KMS-11 (cell line): ENCODE results near the gene TMEM119.

Experiments
- H2AFZ ChIP-seq: fragments of 200-600 bp; sonication (generic); 2 replicates; pipeline ENCODE4 v1.6.1; 2016; ENCODE audit warnings: antibody characterized with exemption, mixed run types, low read depth
- H3K27ac ChIP-seq: fragments of 200-600 bp; sonication (generic); 2 replicates; pipeline ENCODE4 v1.6.1; 2016; ENCODE audit warnings: mild to moderate bottlenecking, mixed run types
- H3K27me3 ChIP-seq: fragments of 200-600 bp; sonication (generic); 2 replicates; pipeline ENCODE4 v1.6.1; 2017; ENCODE audit warnings: mild to moderate bottlenecking, low read depth, mixed run types, moderate library complexity; ENCODE audit not compliant: insufficient read depth
- H3K36me3 ChIP-seq: fragments of 200-600 bp; sonication (generic); 2 replicates; pipeline ENCODE4 v1.6.1; 2017; ENCODE audit warnings: mild to moderate bottlenecking, mixed run types; ENCODE audit not compliant: insufficient read depth
- H3K4me1 ChIP-seq: fragments of 200-600 bp; sonication (generic); 2 replicates; pipeline ENCODE4 v1.6.1; 2016; ENCODE audit warnings: mild to moderate bottlenecking, low read depth, mixed run types; ENCODE audit not compliant: poor library complexity, severe bottlenecking
- H3K4me2 ChIP-seq: fragments of 200-600 bp; sonication (generic); 2 replicates; pipeline ENCODE4 v1.7.0; 2016; ENCODE audit warnings: mild to moderate bottlenecking, mixed run types
- H3K4me3 ChIP-seq: fragments of 200-600 bp; sonication (generic); IDR thresholded peaks from 2 replicates; pipeline ENCODE4 v1.6.1; 2017; ENCODE audit warnings: low read depth, low read length, mixed read lengths; ENCODE audit not compliant: insufficient read depth
- H3K79me2 ChIP-seq: fragments of 200-600 bp; sonication (generic); 2 replicates; pipeline ENCODE4 v1.6.1; 2016; ENCODE audit warnings: low read depth, mixed run types; ENCODE audit not compliant: insufficient read depth
- H3K9ac ChIP-seq: fragments of 200-600 bp; sonication (generic); 2 replicates; pipeline ENCODE4 v1.6.1; 2016; ENCODE audit warnings: mild to moderate bottlenecking, mixed run types
- H4K20me1 ChIP-seq: fragments of 200-600 bp; sonication (generic); 2 replicates; pipeline ENCODE4 v1.6.1; 2016; ENCODE audit warnings: mild to moderate bottlenecking, mixed run types; ENCODE audit not compliant: insufficient read depth
- TF ChIP-seq, protein P1 (sequence below): fragments of 200-600 bp; sonication (generic); conservative IDR thresholded peaks from 2 replicates; pipeline ENCODE4 v1.6.1; 2017; ENCODE audit warnings: low read depth, mild to moderate bottlenecking, antibody characterized with exemption, low read length, moderate library complexity, mixed read lengths

The TMEM119 gene

DNA sequence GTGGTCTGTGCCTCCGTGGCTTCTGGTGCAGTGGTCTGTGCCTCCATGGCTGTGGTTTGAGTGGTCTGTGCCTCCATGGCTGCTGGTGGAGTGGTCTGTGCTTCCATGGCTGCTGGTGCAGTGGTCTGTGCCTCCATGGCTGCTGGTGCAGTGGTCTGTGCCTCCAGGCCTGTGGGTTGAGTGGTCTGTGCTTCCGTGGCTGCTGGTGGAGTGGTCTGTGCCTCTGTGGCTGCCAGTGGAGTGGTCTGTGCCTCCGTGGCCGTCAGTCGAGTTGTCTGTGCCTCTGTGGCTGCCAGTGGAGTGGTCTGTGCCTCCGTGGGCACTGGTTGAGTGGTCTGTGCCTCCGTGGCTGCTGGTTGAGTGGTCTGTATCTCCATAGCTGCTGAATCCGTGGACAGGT is 25.7 kb upstream of the TMEM119 start:
- H3K27me3 ChIP-seq, result no peaks in the 10 kb centered on the region
- no peaks in the 10 kb centered on the region for H4K20me1 ChIP-seq
- H2AFZ ChIP-seq, result no peak overlapping the region
- no peak overlapping the region for H3K27ac ChIP-seq
- no peak overlapping the region for H3K4me2 ChIP-seq
- peaks cover 40% of the 10 kb centered on the region for H3K79me2 ChIP-seq
- H3K9ac ChIP-seq, result no peak overlapping the region
- no peaks in the 10 kb centered on the region; the same call in 1 of the 2 replicates for H3K36me3 ChIP-seq
- TF ChIP-seq, protein P1, sequence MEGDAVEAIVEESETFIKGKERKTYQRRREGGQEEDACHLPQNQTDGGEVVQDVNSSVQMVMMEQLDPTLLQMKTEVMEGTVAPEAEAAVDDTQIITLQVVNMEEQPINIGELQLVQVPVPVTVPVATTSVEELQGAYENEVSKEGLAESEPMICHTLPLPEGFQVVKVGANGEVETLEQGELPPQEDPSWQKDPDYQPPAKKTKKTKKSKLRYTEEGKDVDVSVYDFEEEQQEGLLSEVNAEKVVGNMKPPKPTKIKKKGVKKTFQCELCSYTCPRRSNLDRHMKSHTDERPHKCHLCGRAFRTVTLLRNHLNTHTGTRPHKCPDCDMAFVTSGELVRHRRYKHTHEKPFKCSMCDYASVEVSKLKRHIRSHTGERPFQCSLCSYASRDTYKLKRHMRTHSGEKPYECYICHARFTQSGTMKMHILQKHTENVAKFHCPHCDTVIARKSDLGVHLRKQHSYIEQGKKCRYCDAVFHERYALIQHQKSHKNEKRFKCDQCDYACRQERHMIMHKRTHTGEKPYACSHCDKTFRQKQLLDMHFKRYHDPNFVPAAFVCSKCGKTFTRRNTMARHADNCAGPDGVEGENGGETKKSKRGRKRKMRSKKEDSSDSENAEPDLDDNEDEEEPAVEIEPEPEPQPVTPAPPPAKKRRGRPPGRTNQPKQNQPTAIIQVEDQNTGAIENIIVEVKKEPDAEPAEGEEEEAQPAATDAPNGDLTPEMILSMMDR, result no peak
- peaks cover 48% of the 10 kb centered on the region for H3K4me1 ChIP-seq
- no peak overlapping the region for H3K4me3 ChIP-seq

GRCh38 chr12:108622921-108623514 is 25.1 kb upstream of the TMEM119 start:
- Histone ChIP-seq H2AFZ (no peak overlapping the region), H3K9ac (no peak overlapping the region), H3K79me2 (peaks cover 35% of the 10 kb centered on the region), H3K27ac (no peak overlapping the region), H3K36me3 (no peaks in the 10 kb centered on the region; the same call in 1 of the 2 replicates), H3K4me3 (no peak overlapping the region), H3K27me3 (no peaks in the 10 kb centered on the region), H4K20me1 (no peaks in the 10 kb centered on the region), H3K4me1 (peaks cover 48% of the 10 kb centered on the region), H3K4me2 (no peak overlapping the region)
- TF ChIP-seq, protein P1, result no peak

- H3K4me1 ChIP-seq, result peaks cover 48% of the 10 kb centered on the region
- no peaks in the 10 kb centered on the region for H4K20me1 ChIP-seq
- no peak overlapping the region for H3K4me2 ChIP-seq
- H3K4me3 ChIP-seq, result no peak overlapping the region
- no peaks in the 10 kb centered on the region; the same call in 1 of the 2 replicates for H3K36me3 ChIP-seq
- H3K79me2 ChIP-seq, result peaks cover 29% of the 10 kb centered on the region
- H2AFZ ChIP-seq, result no peak overlapping the region
- H3K27me3 ChIP-seq, result no peaks in the 10 kb centered on the region
- TF ChIP-seq, protein P1, result no peak
- H3K27ac ChIP-seq, result no peak overlapping the region
- no peak overlapping the region for H3K9ac ChIP-seq
Observed at GRCh38 chr12:108622421-108622820, 24.5 kb upstream of the TMEM119 start.

- H3K27ac ChIP-seq, result no peak overlapping the region
- H3K4me1 ChIP-seq, result peaks cover 48% of the 10 kb centered on the region
- H3K27me3 ChIP-seq, result no peaks in the 10 kb centered on the region
- H3K4me3 ChIP-seq, result no peak overlapping the region
- H3K36me3 ChIP-seq, result no peaks in the 10 kb centered on the region; the same call in 1 of the 2 replicates
- H2AFZ ChIP-seq, result no peak overlapping the region
- peaks cover 16% of the 10 kb centered on the region for H3K79me2 ChIP-seq
- no peaks in the 10 kb centered on the region for H4K20me1 ChIP-seq
- no peak overlapping the region for H3K4me2 ChIP-seq
- no peak overlapping the region for H3K9ac ChIP-seq
- TF ChIP-seq, protein P1, result no peak
Observed at GRCh38 chr12:108621161-108621560, 23.3 kb upstream of the TMEM119 start.
